ENCODE measurements around the gene SENP7. TPM values are rescaled to one million over a fixed set of nuclear protein-coding genes. Genes with fewer than 3 reads are reported as not detected.
"Not testable (repeated sequence)": the region's sequence is repeated elsewhere in the genome, so short reads cannot be mapped to it uniquely, and the experiment has no call there.

Gene SENP7
- total RNA-seq = 10 to 100 TPM; 21.2 to 23.2 TPM

- peak within 1 kb of the TSS; percentile 98 for H3K4me3 Mint-ChIP-seq
- H3K27me3 Mint-ChIP-seq = no peaks in the 10 kb centered on the region
- ATAC-seq (peak; percentile 72), DNase-seq (peak; percentile 86)
- H3K27ac Mint-ChIP-seq = peak within 1 kb of the TSS; percentile 98
- CTCF ChIA-PET = interaction anchor here (0.6 to 2.3 kb wide), 5 partner anchors 13 to 1669 kb away, joined by 3 to 8 read pairs (median 4); partner anchors contain the start of gene PCNP
- H3K36me3 Mint-ChIP-seq = peaks cover 13% of the 10 kb centered on the region
- H3K4me1 Mint-ChIP-seq = peaks cover 16% of the 10 kb centered on the region
- no peaks in the 10 kb centered on the region for H3K9me3 Mint-ChIP-seq (ENCODE audit: low read depth)
Measured at GRCh38 chr3:101512646-101513418, at the start of gene SENP7. TSS of gene SENP7 (minus strand) at chr3:101513212. CDS start at chr3:101513130, 82 bp downstream.

GRCh38 chr3:101561630-101562328, 48.8 kb upstream of the SENP7 start, which contains the start of gene TRMT10C:
TSS of gene TRMT10C (plus strand) at chr3:101561868. CDS start at chr3:101564782, 2,914 bp downstream.
- peak; percentile 98 for ATAC-seq

GRCh38 chr3:101556064-101556463, 43.1 kb upstream of the SENP7 start:
- no peaks in the 10 kb centered on the region for H3K36me3 Mint-ChIP-seq
- H3K4me1 Mint-ChIP-seq = peaks cover 8% of the 10 kb centered on the region
- no peaks in the 10 kb centered on the region for H3K9me3 Mint-ChIP-seq (ENCODE audit: low read depth)
- DNase-seq (no peak), ATAC-seq (no peak)
- CTCF ChIA-PET = interaction anchor here (1.7 kb wide), 1 partner anchor 18 kb away, joined by 5 read pairs; the partner anchor contains the start of gene PCNP
- no peak overlapping the region for H3K27ac Mint-ChIP-seq
- no peak overlapping the region for H3K4me3 Mint-ChIP-seq
- peaks cover 16% of the 10 kb centered on the region for H3K27me3 Mint-ChIP-seq

More at GRCh38 chr3:101561630-101562328, 48.8 kb upstream of the SENP7 start, which contains the start of gene TRMT10C:
- H3K4me1 Mint-ChIP-seq = peaks cover 37% of the 10 kb centered on the region
- peak; percentile 96 for DNase-seq
- peak within 1 kb of the TSS; percentile 97 for H3K27ac Mint-ChIP-seq
- H3K9me3 Mint-ChIP-seq (ENCODE audit: low read depth) = no peaks in the 10 kb centered on the region
- peaks cover 2% of the 10 kb centered on the region for H3K27me3 Mint-ChIP-seq
- CTCF ChIA-PET = interaction anchor here (1.1 to 2.7 kb wide), 4 partner anchors 12 to 43 kb away, joined by 3 to 18 read pairs (median 4); partner anchors contain the start of gene PCNP
- peaks cover 31% of the 10 kb centered on the region for H3K36me3 Mint-ChIP-seq
- peak within 1 kb of the TSS; percentile 99 for H3K4me3 Mint-ChIP-seq

- H3K36me3 Mint-ChIP-seq; ATAC-seq; H3K4me3 Mint-ChIP-seq; H3K27ac Mint-ChIP-seq; DNase-seq; H3K9me3 Mint-ChIP-seq (ENCODE audit: low read depth); H3K4me1 Mint-ChIP-seq: not testable (repeated sequence)
- H3K27me3 Mint-ChIP-seq = peaks cover 16% of the 10 kb centered on the region
- CTCF ChIA-PET = interaction anchor here (0.8 kb wide), 1 partner anchor 20 kb away, joined by 3 read pairs; the partner anchor contains the start of gene PCNP
Measured at GRCh38 chr3:101553381-101553780, 40.4 kb upstream of the SENP7 start.

- H3K36me3 Mint-ChIP-seq; DNase-seq; H3K4me3 Mint-ChIP-seq; CTCF ChIA-PET; ATAC-seq; H3K4me1 Mint-ChIP-seq; H3K9me3 Mint-ChIP-seq (ENCODE audit: low read depth); H3K27ac Mint-ChIP-seq: not testable (repeated sequence)
- H3K27me3 Mint-ChIP-seq = peaks cover 11% of the 10 kb centered on the region
Measured at GRCh38 chr3:101551359-101552081, 38.5 kb upstream of the SENP7 start.

GRCh38 chr3:101549473-101549872, 36.5 kb upstream of the SENP7 start:
- Mint-ChIP-seq H3K27me3 (no peaks in the 10 kb centered on the region), H3K27ac (no peak overlapping the region), H3K4me3 (no peak overlapping the region), H3K9me3 (ENCODE audit: low read depth) (no peaks in the 10 kb centered on the region), H3K36me3 (no peaks in the 10 kb centered on the region), H3K4me1 (peaks cover under 1% of the 10 kb centered on the region)
- DNase-seq (no peak), ATAC-seq (no peak)
- CTCF ChIA-PET = interaction anchor here (0.8 kb wide), 1 partner anchor 23 kb away, joined by 3 read pairs; no protein-coding TSS in a partner anchor

GRCh38 chr3:101548527-101549105, 35.6 kb upstream of the SENP7 start:
- H3K27me3 Mint-ChIP-seq = no peaks in the 10 kb centered on the region
- DNase-seq (no peak), ATAC-seq (no peak)
- no peaks in the 10 kb centered on the region for H3K36me3 Mint-ChIP-seq
- no peak overlapping the region for H3K4me3 Mint-ChIP-seq
- CTCF ChIA-PET = no interaction called here
- no peaks in the 10 kb centered on the region for H3K9me3 Mint-ChIP-seq (ENCODE audit: low read depth)
- no peak overlapping the region for H3K27ac Mint-ChIP-seq
- peaks cover 9% of the 10 kb centered on the region for H3K4me1 Mint-ChIP-seq

GRCh38 chr3:101544161-101544850, 31.3 kb upstream of the SENP7 start:
- no peak for DNase-seq
- H3K27me3 Mint-ChIP-seq = peaks cover 4% of the 10 kb centered on the region
- peak; percentile 60 for ATAC-seq
- CTCF ChIA-PET = interaction anchor here (0.9 to 1.5 kb wide), 3 partner anchors 17 to 29 kb away, joined by 3 to 5 read pairs (median 3); partner anchors contain the start of genes PCNP and TRMT10C
- H3K36me3 Mint-ChIP-seq = peaks cover 6% of the 10 kb centered on the region
- peaks cover 27% of the 10 kb centered on the region for H3K4me1 Mint-ChIP-seq
- H3K27ac Mint-ChIP-seq = peak overlapping the region; percentile 60
- H3K4me3 Mint-ChIP-seq = no peak overlapping the region
- no peaks in the 10 kb centered on the region for H3K9me3 Mint-ChIP-seq (ENCODE audit: low read depth)

GRCh38 chr3:101542957-101543356, 29.9 kb upstream of the SENP7 start:
- Mint-ChIP-seq H3K27ac (peak overlapping the region; percentile 82), H3K4me1 (peaks cover 27% of the 10 kb centered on the region), H3K27me3 (peaks cover 9% of the 10 kb centered on the region), H3K4me3 (no peak overlapping the region), H3K36me3 (peaks cover 8% of the 10 kb centered on the region), H3K9me3 (ENCODE audit: low read depth) (no peaks in the 10 kb centered on the region)
- ATAC-seq (peak; percentile 84), DNase-seq (no peak)
- CTCF ChIA-PET = interaction anchor here (1.3 to 1.9 kb wide), 3 partner anchors 18 to 31 kb away, joined by 3 to 16 read pairs (median 5); partner anchors contain the start of genes PCNP and TRMT10C

GRCh38 chr3:101536955-101537354, 23.9 kb upstream of the SENP7 start:
- CTCF ChIA-PET = interaction anchor here (1.2 kb wide), 1 partner anchor 29 kb away, joined by 4 read pairs; no protein-coding TSS in a partner anchor
- DNase-seq = not testable (repeated sequence)

GRCh38 chr3:101536266-101536665, 23.3 kb upstream of the SENP7 start:
- Mint-ChIP-seq H3K4me3 (no peak overlapping the region), H3K27ac (no peak overlapping the region), H3K36me3 (peaks cover 4% of the 10 kb centered on the region), H3K27me3 (peaks cover 9% of the 10 kb centered on the region), H3K9me3 (ENCODE audit: low read depth) (no peaks in the 10 kb centered on the region), H3K4me1 (peaks cover 12% of the 10 kb centered on the region)
- DNase-seq = no peak
- no peak for ATAC-seq
- CTCF ChIA-PET = interaction anchor here (1.2 kb wide), 1 partner anchor 28 kb away, joined by 4 read pairs; no protein-coding TSS in a partner anchor

More at GRCh38 chr3:101536955-101537354, 23.9 kb upstream of the SENP7 start:
- H3K27ac Mint-ChIP-seq; H3K4me3 Mint-ChIP-seq; H3K4me1 Mint-ChIP-seq; ATAC-seq; H3K27me3 Mint-ChIP-seq; H3K9me3 Mint-ChIP-seq (ENCODE audit: low read depth); H3K36me3 Mint-ChIP-seq: not testable (repeated sequence)

GRCh38 chr3:101535221-101535620, 22.2 kb upstream of the SENP7 start:
- peaks cover 9% of the 10 kb centered on the region for H3K27me3 Mint-ChIP-seq
- no peak overlapping the region for H3K27ac Mint-ChIP-seq
- DNase-seq (no peak), ATAC-seq (no peak)
- H3K9me3 Mint-ChIP-seq (ENCODE audit: low read depth) = no peaks in the 10 kb centered on the region
- peaks cover 20% of the 10 kb centered on the region for H3K4me1 Mint-ChIP-seq
- CTCF ChIA-PET = interaction anchor here (0.7 to 1.3 kb wide), 3 partner anchors 13 to 38 kb away, joined by 3 to 4 read pairs (median 3); no protein-coding TSS in a partner anchor
- H3K36me3 Mint-ChIP-seq = peaks cover 4% of the 10 kb centered on the region
- H3K4me3 Mint-ChIP-seq = no peak overlapping the region
